ENCODE data around the gene MAX. TPM values are rescaled to one million over a fixed set of nuclear protein-coding genes. Genes with fewer than 3 reads are reported as not detected.

Gene MAX
- total RNA-seq, 1 experiment from 2014 or later, result 72.9 TPM

DNA sequence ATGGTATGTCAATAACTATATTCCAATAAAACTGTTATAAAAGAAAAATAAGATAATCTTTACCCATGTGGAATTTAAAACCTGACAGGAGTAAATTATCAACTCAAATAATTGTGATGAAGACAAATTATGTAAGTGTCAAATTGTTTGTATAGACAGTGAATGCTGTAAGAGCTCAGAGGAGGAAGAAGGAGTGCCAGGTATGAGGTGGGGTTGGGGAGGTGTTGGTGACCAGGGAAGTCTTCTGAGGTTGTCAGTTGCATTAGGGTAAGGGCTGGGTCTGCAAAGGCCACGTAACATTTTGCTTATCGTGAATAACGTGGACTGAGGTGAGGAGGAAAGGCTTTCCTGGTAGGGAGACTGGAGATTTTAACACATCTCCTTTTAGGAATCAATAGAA is 2.5 kb upstream of the MAX start:
- Mint-ChIP-seq H3K27me3 (ENCODE audit: low read depth) (peaks cover 13% of the 10 kb centered on the region), H3K4me1 (peaks cover 17 to 20% of the 10 kb centered on the region in 2 experiments), H3K9me3 (no peaks in the 10 kb centered on the region), H3K36me3 (ENCODE audit: insufficient read depth in 1 of 3, low read depth in 3 of 3) (peaks cover 2 to 10% (median 9%) of the 10 kb centered on the region in 3 experiments; a peak in 6 of 7 replicates), H3K27ac (no peak overlapping the region), H3K4me3 (no peak overlapping the region)
- Histone ChIP-seq H3K27ac (ENCODE audit: insufficient read length, low read depth, low read length) (no peak overlapping the region), H3K23ac (ENCODE audit: insufficient read length, low read depth, low read length) (no peak overlapping the region), H3K79me2 (ENCODE audit: insufficient read depth, low read length) (no peaks in the 10 kb centered on the region), H4K91ac (ENCODE audit: insufficient read length, low read depth, low read length) (no peak overlapping the region), H2BK5ac (ENCODE audit: insufficient read length, low read length) (no peak overlapping the region), H3K79me1 (ENCODE audit: insufficient read depth, low read depth, low read length, poor library complexity, severe bottlenecking) (no peaks in the 10 kb centered on the region), H2BK12ac (ENCODE audit: insufficient read length, low read depth, low read length) (no peak overlapping the region), H3K18ac (ENCODE audit: insufficient read length, low read depth, low read length) (no peak overlapping the region), H3K27me3 (ENCODE audit: insufficient read depth, low read length) (no peaks in the 10 kb centered on the region), H4K5ac (ENCODE audit: insufficient read length, low read depth, low read length) (no peak overlapping the region), H2BK120ac (ENCODE audit: low read depth, low read length, poor library complexity, severe bottlenecking) (no peak overlapping the region), H3T11ph (ENCODE audit: low read length) (no peak overlapping the region), H2AK5ac (ENCODE audit: insufficient read length, low read length) (no peak overlapping the region), H4K8ac (replicated peaks; ENCODE audit: insufficient read length, low read depth, low read length) (no peak overlapping the region), H3K4ac (ENCODE audit: low read depth, low read length) (no peak overlapping the region), H3K56ac (ENCODE audit: insufficient read length, low read depth, low read length) (no peak overlapping the region), H2BK20ac (ENCODE audit: low read depth, low read length, poor library complexity, severe bottlenecking) (no peak overlapping the region), H3K4me1 (ENCODE audit: insufficient read depth, low read length) (no peaks in the 10 kb centered on the region; the same call in 1 of the 2 replicates), H4K20me1 (ENCODE audit: control insufficient read depth, insufficient read depth, insufficient read length) (no peaks in the 10 kb centered on the region), H3K9me3 (ENCODE audit: control insufficient read depth, low read depth, low read length) (no peaks in the 10 kb centered on the region), H2AFZ (ENCODE audit: low read length) (no peak overlapping the region), H2BK15ac (ENCODE audit: low read depth, low read length) (no peak overlapping the region), H3K4me2 (ENCODE audit: insufficient read depth, insufficient read length, low read length) (no peak overlapping the region), H3K14ac (ENCODE audit: insufficient read depth, low read length) (no peak overlapping the region), H3K23me2 (ENCODE audit: insufficient read length, low read depth, low read length, poor library complexity, severe bottlenecking) (peaks cover 8% of the 10 kb centered on the region), H3K9ac (ENCODE audit: extremely low read depth, insufficient read length, low read length) (no peak overlapping the region)
- DNase-seq, result no peak
- no CpG with 5 or more reads among the region's 3 CpGs for WGBS (ENCODE audit: extremely low coverage, insufficient read length, low lambda C conversion rate)
- TF ChIP-seq, protein P1, sequence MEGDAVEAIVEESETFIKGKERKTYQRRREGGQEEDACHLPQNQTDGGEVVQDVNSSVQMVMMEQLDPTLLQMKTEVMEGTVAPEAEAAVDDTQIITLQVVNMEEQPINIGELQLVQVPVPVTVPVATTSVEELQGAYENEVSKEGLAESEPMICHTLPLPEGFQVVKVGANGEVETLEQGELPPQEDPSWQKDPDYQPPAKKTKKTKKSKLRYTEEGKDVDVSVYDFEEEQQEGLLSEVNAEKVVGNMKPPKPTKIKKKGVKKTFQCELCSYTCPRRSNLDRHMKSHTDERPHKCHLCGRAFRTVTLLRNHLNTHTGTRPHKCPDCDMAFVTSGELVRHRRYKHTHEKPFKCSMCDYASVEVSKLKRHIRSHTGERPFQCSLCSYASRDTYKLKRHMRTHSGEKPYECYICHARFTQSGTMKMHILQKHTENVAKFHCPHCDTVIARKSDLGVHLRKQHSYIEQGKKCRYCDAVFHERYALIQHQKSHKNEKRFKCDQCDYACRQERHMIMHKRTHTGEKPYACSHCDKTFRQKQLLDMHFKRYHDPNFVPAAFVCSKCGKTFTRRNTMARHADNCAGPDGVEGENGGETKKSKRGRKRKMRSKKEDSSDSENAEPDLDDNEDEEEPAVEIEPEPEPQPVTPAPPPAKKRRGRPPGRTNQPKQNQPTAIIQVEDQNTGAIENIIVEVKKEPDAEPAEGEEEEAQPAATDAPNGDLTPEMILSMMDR (conservative IDR thresholded peaks at IDR 0.05), result no peak
